Osteoblast (primary cell): ENCODE measurements around the gene CALN1. TPM values are rescaled to one million over a fixed set of nuclear protein-coding genes. Genes with fewer than 3 reads are reported as not detected.

ENCODE experiments used
- DNase-seq: peaks from one replicate; pipeline ENCODE4 v3.0.0; 2011; ENCODE audit warnings: low spot score, mixed read lengths; ENCODE audit not compliant: insufficient read length; ENCODE audit errors: missing footprints
- H2AFZ ChIP-seq: 2 replicates; pipeline ENCODE4 v1.6.0; 2011; ENCODE audit warnings: mild to moderate bottlenecking, low read length
- H3K27ac ChIP-seq: 2 replicates; pipeline ENCODE4 v1.5.1; 2011; ENCODE audit warnings: mild to moderate bottlenecking, low read depth, low read length, moderate library complexity
- H3K27me3 ChIP-seq: 2 replicates; pipeline ENCODE4 v1.6.0; 2012; ENCODE audit warnings: mild to moderate bottlenecking, control low read depth, inconsistent platforms, low read length, moderate library complexity; ENCODE audit not compliant: insufficient read depth
- H3K36me3 ChIP-seq: 2 replicates; pipeline ENCODE4 v1.5.1; 2011; ENCODE audit warnings: mild to moderate bottlenecking, low read length, control low read depth, moderate library complexity; ENCODE audit not compliant: insufficient read depth
- H3K4me1 ChIP-seq: 2 replicates; pipeline ENCODE4 v1.5.1; 2011; ENCODE audit warnings: mild to moderate bottlenecking, low read length, control low read depth, moderate library complexity; ENCODE audit not compliant: insufficient read depth
- H3K4me2 ChIP-seq: 2 replicates; pipeline ENCODE4 v1.6.0; 2011; ENCODE audit warnings: mild to moderate bottlenecking, low read length; ENCODE audit not compliant: insufficient read depth
- H3K4me3 ChIP-seq: fragments of 200-600 bp; sonication (generic); 3 replicates; pipeline ENCODE4 v1.5.1; 2012; ENCODE audit warnings: mild to moderate bottlenecking, low read length, inconsistent platforms; ENCODE audit not compliant: insufficient read depth
- H3K79me2 ChIP-seq: 2 replicates; pipeline ENCODE4 v1.6.0; 2012; ENCODE audit warnings: mild to moderate bottlenecking, low read length, control low read depth, inconsistent platforms; ENCODE audit not compliant: insufficient read depth
- H3K9me3 ChIP-seq: 2 replicates; pipeline ENCODE4 v1.5.1; 2011; ENCODE audit warnings: low read depth, low read length, control low read depth
- H4K20me1 ChIP-seq: 2 replicates; pipeline ENCODE4 v1.6.0; 2012; ENCODE audit warnings: mild to moderate bottlenecking, low read length, control low read depth; ENCODE audit not compliant: insufficient read depth
- total RNA-seq: library from RNA; depleted of rRNA; stranded (reverse); fragments of >200 nt; gene quantifications from 2 replicates; pipeline ENCODE4 v1.2.3, GENCODE V29; 2012
- TF ChIP-seq, protein P1 (sequence below): IDR thresholded peaks from 2 replicates; pipeline ENCODE4 v1.5.1; 2011; ENCODE audit warnings: mild to moderate bottlenecking, low read depth, low read length, moderate library complexity; ENCODE audit errors: extremely low read depth

Gene CALN1
- total RNA-seq, 1 donor = not detected

- Histone ChIP-seq H3K4me2 (no peak overlapping the region), H4K20me1 (no peaks in the 10 kb centered on the region), H3K4me3 (no peak overlapping the region), H3K9me3 (no peaks in the 10 kb centered on the region), H3K36me3 (no peaks in the 10 kb centered on the region), H3K4me1 (no peaks in the 10 kb centered on the region), H3K27ac (no peak overlapping the region), H2AFZ (no peak overlapping the region), H3K27me3 (no peaks in the 10 kb centered on the region), H3K79me2 (no peaks in the 10 kb centered on the region)
- TF ChIP-seq, protein P1, sequence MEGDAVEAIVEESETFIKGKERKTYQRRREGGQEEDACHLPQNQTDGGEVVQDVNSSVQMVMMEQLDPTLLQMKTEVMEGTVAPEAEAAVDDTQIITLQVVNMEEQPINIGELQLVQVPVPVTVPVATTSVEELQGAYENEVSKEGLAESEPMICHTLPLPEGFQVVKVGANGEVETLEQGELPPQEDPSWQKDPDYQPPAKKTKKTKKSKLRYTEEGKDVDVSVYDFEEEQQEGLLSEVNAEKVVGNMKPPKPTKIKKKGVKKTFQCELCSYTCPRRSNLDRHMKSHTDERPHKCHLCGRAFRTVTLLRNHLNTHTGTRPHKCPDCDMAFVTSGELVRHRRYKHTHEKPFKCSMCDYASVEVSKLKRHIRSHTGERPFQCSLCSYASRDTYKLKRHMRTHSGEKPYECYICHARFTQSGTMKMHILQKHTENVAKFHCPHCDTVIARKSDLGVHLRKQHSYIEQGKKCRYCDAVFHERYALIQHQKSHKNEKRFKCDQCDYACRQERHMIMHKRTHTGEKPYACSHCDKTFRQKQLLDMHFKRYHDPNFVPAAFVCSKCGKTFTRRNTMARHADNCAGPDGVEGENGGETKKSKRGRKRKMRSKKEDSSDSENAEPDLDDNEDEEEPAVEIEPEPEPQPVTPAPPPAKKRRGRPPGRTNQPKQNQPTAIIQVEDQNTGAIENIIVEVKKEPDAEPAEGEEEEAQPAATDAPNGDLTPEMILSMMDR = no peak
- DNase-seq = no peak
Measured at GRCh38 chr7:72235351-72235750, 176.8 kb downstream of the CALN1 start.

GRCh38 chr7:72234086-72234485 lies 178.1 kb downstream of the CALN1 start:
- Histone ChIP-seq H4K20me1 (no peaks in the 10 kb centered on the region), H2AFZ (no peak overlapping the region), H3K4me2 (no peak overlapping the region), H3K27me3 (no peaks in the 10 kb centered on the region), H3K9me3 (no peaks in the 10 kb centered on the region), H3K4me3 (no peak overlapping the region), H3K27ac (no peak overlapping the region), H3K36me3 (no peaks in the 10 kb centered on the region), H3K79me2 (no peaks in the 10 kb centered on the region), H3K4me1 (no peaks in the 10 kb centered on the region)
- TF ChIP-seq, protein P1 = no peak
- no peak for DNase-seq

DNA sequence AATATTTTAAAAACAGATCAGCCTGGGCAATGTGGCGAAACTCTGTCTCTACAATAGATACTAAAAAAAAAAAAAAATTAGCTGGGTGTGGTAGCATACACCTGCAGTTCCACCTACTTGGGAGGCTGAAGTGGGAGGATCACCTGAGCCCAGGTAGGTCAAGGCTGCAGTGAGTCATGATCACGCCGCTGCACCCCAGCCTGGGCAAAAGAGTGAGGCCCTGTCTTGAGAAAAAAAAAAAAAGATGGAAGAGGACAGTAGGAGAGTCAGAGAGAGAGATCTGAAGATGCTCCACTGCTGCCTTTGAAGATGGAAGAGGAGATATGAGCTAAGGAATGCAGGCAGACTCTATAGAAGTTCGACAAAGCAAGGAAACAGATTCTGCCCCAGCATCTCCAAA lies 181.9 kb downstream of the CALN1 start:
- Histone ChIP-seq H3K79me2 (no peaks in the 10 kb centered on the region), H2AFZ (no peak overlapping the region), H3K36me3 (no peaks in the 10 kb centered on the region), H3K27ac (no peak overlapping the region), H4K20me1 (no peaks in the 10 kb centered on the region), H3K27me3 (no peaks in the 10 kb centered on the region), H3K4me2 (no peak overlapping the region), H3K9me3 (no peaks in the 10 kb centered on the region), H3K4me3 (no peak overlapping the region), H3K4me1 (no peaks in the 10 kb centered on the region)
- no peak for DNase-seq
- TF ChIP-seq, protein P1 = no peak

DNA sequence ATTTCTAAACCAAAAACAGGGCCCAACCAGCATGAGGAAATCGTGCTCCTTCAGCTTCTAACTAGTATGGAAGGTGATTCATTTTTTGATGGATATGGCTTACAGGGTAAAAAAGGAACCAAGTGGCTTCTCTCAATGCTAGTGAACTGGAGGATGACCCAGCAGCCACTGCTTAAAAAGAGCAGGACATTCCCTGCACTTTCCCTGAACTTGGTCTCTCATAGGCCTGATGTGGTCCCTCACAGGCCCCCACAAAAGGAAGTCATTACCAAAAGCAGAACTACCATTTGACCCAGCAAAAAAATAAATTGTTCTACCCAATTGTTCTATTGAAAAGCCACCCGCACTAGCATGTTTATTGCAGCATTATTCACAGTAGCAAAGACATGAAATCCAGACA lies 188.8 kb downstream of the CALN1 start:
- no peak overlapping the region for H3K4me2 ChIP-seq
- H3K27me3 ChIP-seq = no peaks in the 10 kb centered on the region
- no peaks in the 10 kb centered on the region for H3K9me3 ChIP-seq
- H3K36me3 ChIP-seq = no peaks in the 10 kb centered on the region
- no peak overlapping the region for H2AFZ ChIP-seq
- no peaks in the 10 kb centered on the region for H3K4me1 ChIP-seq
- H4K20me1 ChIP-seq = no peaks in the 10 kb centered on the region
- TF ChIP-seq, protein P1 = no peak
- no peak overlapping the region for H3K4me3 ChIP-seq
- H3K79me2 ChIP-seq = no peaks in the 10 kb centered on the region
- peak; percentile 84 for DNase-seq
- H3K27ac ChIP-seq = no peak overlapping the region
